OCI-LY7 (cell line): Measurements from ENCODE around the gene TAS2R10. TPM values are rescaled to one million over a fixed set of nuclear protein-coding genes. Genes with fewer than 3 reads are reported as not detected.

Source experiments
- Bru-seq: library from RNA; stranded (reverse); fragments of 400-500 nt; gene quantifications from one replicate; lab custom pipeline; 2021; lab: Mats Ljungman, UMichigan
- BruChase-seq, 2 experiments: library from RNA; stranded (reverse); fragments of 400-500 nt; gene quantifications; one replicate each; lab custom pipeline; 2021; lab: Mats Ljungman, UMichigan
- BruUV-seq: library from RNA; stranded (reverse); fragments of 400-500 nt; replicated peaks from 2 replicates; lab custom pipeline; 2021; lab: Mats Ljungman, UMichigan
- CTCF ChIA-PET: fragments of 300-600 bp; sonication (Branson Sonifier 250); formaldehyde crosslinking; loops from one replicate; lab custom pipeline; 2022; ENCODE audit warnings: antibody characterized with exemption; ENCODE audit not compliant: unreplicated experiment; lab: Charles Lee
- POLR2A ChIA-PET: fragments of 300-600 bp; sonication (Branson Sonifier 250); formaldehyde crosslinking; loops from one replicate; lab custom pipeline; 2022; ENCODE audit warnings: antibody characterized with exemption; lab: Charles Lee
- DNase-seq: peaks from one replicate; pipeline ENCODE4 v3.0.0-alpha.2; 2015; ENCODE audit warnings: low spot score
- H2AFZ ChIP-seq: fragments of 200-600 bp; sonication (generic), shearing (Covaris generic); 2 replicates; pipeline ENCODE4 v1.6.1; 2014; ENCODE audit warnings: mild to moderate bottlenecking, antibody characterized with exemption, low read length, moderate library complexity
- H3K27ac ChIP-seq: fragments of 200-600 bp; sonication (generic); 2 replicates; pipeline ENCODE4 v1.5.1; 2014; ENCODE audit warnings: mixed run types, low read depth, mild to moderate bottlenecking, moderate library complexity, low read length, inconsistent platforms; ENCODE audit not compliant: poor library complexity, severe bottlenecking
- H3K36me3 ChIP-seq: fragments of 200-600 bp; sonication (generic); 2 replicates; pipeline ENCODE4 v1.6.1; 2014; ENCODE audit warnings: mild to moderate bottlenecking, antibody characterized with exemption, low read length, moderate library complexity, mixed read lengths; ENCODE audit not compliant: insufficient read depth
- H3K4me1 ChIP-seq: fragments of 200-600 bp; sonication (generic); 2 replicates; pipeline ENCODE4 v1.5.1; 2014; ENCODE audit warnings: mild to moderate bottlenecking, low read length; ENCODE audit not compliant: insufficient read depth, poor library complexity, severe bottlenecking
- H3K4me2 ChIP-seq: fragments of 200-600 bp; sonication (generic); 2 replicates; pipeline ENCODE4 v1.6.1; 2014; ENCODE audit warnings: mild to moderate bottlenecking, low read length
- H3K4me3 ChIP-seq: fragments of 200-600 bp; sonication (generic); 2 replicates; pipeline ENCODE4 v1.5.1; 2014; ENCODE audit warnings: mild to moderate bottlenecking, low read depth, low read length; ENCODE audit not compliant: poor library complexity, severe bottlenecking
- H3K79me2 ChIP-seq: fragments of 200-600 bp; sonication (generic); 2 replicates; pipeline ENCODE4 v1.6.1; 2016; ENCODE audit warnings: low read depth, mild to moderate bottlenecking, low read length, moderate library complexity, mixed read lengths; ENCODE audit not compliant: insufficient read depth
- H3K9me2 ChIP-seq: fragments of 200-600 bp; sonication (generic); 2 replicates; pipeline ENCODE4 v1.6.1; 2016; ENCODE audit warnings: mild to moderate bottlenecking, low read length, mixed read lengths; ENCODE audit not compliant: insufficient read depth
- H3K9me3 ChIP-seq: fragments of 200-600 bp; sonication (generic); 2 replicates; pipeline ENCODE4 v1.6.1; 2014; ENCODE audit warnings: mild to moderate bottlenecking, mixed run types, low read length, mixed read lengths
- H4K20me1 ChIP-seq: fragments of 200-600 bp; sonication (generic); 2 replicates; pipeline ENCODE4 v1.6.1; 2014; ENCODE audit warnings: mild to moderate bottlenecking, antibody characterized with exemption, low read length, moderate library complexity, mixed read lengths; ENCODE audit not compliant: insufficient read depth
- EZH2phosphoT487 ChIP-seq: fragments of 200-600 bp; sonication (generic); IDR thresholded peaks from 2 replicates; pipeline ENCODE4 v1.6.1; 2018; ENCODE audit warnings: low read depth, borderline replicate concordance, mild to moderate bottlenecking, mixed run types, antibody characterized with exemption, low read length, moderate library complexity, mixed read lengths
- intact Hi-C: fragments of 100-400 bp; cut with micrococcal nuclease; formaldehyde crosslinking; loops from one replicate; pipeline ENCODE4 v1.10.0; 2022; ENCODE audit not compliant: unreplicated experiment
- long read RNA-seq: library from polyadenylated mRNA; stranded (forward); transcript quantifications from one replicate; pipeline ENCODE4 v2.0.0, GENCODE V29; 2022
- total RNA-seq, 2 experiments: library from RNA; depleted of rRNA in 1 of 2; stranded (reverse); fragments of >200 nt in 1 of 2; shearing (Covaris generic) in 1 of 2; gene quantifications; 2 replicates each; pipeline ENCODE4 v1.2.3, GENCODE V29; 2014 to 2022
- TF ChIP-seq, protein P1 (sequence below): fragments of 200-600 bp; sonication (generic); conservative IDR thresholded peaks from 2 replicates; pipeline ENCODE4 v1.5.1; 2014; ENCODE audit warnings: mild to moderate bottlenecking, antibody characterized with exemption, low read length, moderate library complexity, mixed read lengths

TAS2R10 gene, protein sequence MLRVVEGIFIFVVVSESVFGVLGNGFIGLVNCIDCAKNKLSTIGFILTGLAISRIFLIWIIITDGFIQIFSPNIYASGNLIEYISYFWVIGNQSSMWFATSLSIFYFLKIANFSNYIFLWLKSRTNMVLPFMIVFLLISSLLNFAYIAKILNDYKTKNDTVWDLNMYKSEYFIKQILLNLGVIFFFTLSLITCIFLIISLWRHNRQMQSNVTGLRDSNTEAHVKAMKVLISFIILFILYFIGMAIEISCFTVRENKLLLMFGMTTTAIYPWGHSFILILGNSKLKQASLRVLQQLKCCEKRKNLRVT
- total RNA-seq (2014; rRNA removed; shearing (Covaris generic)) (0.50 TPM in 1 of 2 replicates, not detected in the other), total RNA-seq (2022) (not detected in 2 replicates), Bru-seq, nascent RNA (percentile 28 among the genes with signal in this experiment), BruChase-seq, experiment 1, labeled RNA remaining after a 6-hour chase (percentile 33 among the genes with signal in this experiment), BruChase-seq, experiment 2, labeled RNA remaining after a 2-hour chase (percentile 47 among the genes with signal in this experiment)
- long read RNA-seq, result 0 reads

DNA sequence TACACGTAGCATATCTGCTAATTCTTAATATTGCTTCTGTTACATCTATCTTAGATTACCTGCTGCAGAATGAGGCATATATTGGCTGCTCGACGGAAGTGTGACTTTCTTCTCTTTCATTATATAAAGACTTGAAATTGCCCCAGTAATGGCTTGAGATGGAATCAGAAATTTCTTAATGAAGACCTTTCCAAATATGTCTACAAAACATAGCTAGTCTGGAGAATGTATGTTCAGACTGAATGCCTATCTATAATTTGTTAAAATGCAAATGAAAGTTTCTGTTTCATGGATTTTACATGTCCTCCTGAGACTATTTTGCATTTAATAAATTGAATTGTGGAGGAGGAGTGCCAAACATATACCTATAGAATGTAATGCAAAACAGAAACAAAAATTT lies at the start of gene TAS2R10:
TSS of gene TAS2R10 (minus strand) at position 101 of the 400 bp plus-strand sequence. CDS start at position 12, 89 bp downstream.
- no TSS peak for BruUV-seq

DNA sequence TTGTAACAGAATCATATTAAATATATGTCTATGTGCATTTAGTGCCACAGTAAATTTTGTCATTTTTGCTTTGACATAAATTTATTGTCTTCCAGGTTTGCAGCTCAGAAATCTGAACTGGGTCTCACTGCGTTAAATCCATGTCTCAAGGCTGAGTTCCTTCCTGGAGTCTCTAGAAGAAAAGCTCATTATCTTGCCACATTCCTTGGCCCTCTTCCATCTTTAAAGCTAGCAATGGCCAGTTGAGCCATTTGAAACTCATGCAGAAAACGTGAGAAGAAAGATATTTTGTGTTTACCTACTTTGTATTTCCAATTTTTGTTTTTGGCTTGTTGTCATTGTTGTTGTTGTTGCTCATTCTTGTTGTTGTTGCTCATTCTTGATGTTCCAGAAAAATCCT lies 47.2 kb upstream of the TAS2R10 start:
- Histone ChIP-seq H3K79me2 (no peaks in the 10 kb centered on the region), H3K9me3 (no peaks in the 10 kb centered on the region), H4K20me1 (no peaks in the 10 kb centered on the region), H3K4me3 (no peak overlapping the region), H3K27ac (no peak overlapping the region), H3K4me2 (no peak overlapping the region), H2AFZ (no peak overlapping the region), H3K4me1 (no peaks in the 10 kb centered on the region), H3K9me2 (no peaks in the 10 kb centered on the region), H3K36me3 (no peaks in the 10 kb centered on the region)
- no peak for TF ChIP-seq EZH2phosphoT487
- TF ChIP-seq, protein P1, sequence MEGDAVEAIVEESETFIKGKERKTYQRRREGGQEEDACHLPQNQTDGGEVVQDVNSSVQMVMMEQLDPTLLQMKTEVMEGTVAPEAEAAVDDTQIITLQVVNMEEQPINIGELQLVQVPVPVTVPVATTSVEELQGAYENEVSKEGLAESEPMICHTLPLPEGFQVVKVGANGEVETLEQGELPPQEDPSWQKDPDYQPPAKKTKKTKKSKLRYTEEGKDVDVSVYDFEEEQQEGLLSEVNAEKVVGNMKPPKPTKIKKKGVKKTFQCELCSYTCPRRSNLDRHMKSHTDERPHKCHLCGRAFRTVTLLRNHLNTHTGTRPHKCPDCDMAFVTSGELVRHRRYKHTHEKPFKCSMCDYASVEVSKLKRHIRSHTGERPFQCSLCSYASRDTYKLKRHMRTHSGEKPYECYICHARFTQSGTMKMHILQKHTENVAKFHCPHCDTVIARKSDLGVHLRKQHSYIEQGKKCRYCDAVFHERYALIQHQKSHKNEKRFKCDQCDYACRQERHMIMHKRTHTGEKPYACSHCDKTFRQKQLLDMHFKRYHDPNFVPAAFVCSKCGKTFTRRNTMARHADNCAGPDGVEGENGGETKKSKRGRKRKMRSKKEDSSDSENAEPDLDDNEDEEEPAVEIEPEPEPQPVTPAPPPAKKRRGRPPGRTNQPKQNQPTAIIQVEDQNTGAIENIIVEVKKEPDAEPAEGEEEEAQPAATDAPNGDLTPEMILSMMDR, result no peak
- ChIA-PET CTCF (no interaction called here), POLR2A (interaction anchor here (0.6 kb wide), 1 partner anchor 19 kb away, joined by 3 read pairs; no protein-coding TSS in a partner anchor)
- intact Hi-C loops, result no loop called here
- no TSS peak for BruUV-seq
- no peak for DNase-seq

More for the DNA sequence above, at the start of gene TAS2R10:
- Histone ChIP-seq H3K4me3 (no peak within 1 kb of the TSS), H3K79me2 (no peaks in the 10 kb centered on the region), H3K4me1 (no peaks in the 10 kb centered on the region), H3K9me3 (no peaks in the 10 kb centered on the region), H4K20me1 (no peaks in the 10 kb centered on the region), H3K4me2 (no peak within 1 kb of the TSS), H3K27ac (no peak within 1 kb of the TSS), H3K36me3 (no peaks in the 10 kb centered on the region), H2AFZ (no peak within 1 kb of the TSS), H3K9me2 (no peaks in the 10 kb centered on the region)
- DNase-seq, result no peak
- CTCF ChIA-PET, result no interaction called here
- TF ChIP-seq, protein P1, result no peak
- TF ChIP-seq EZH2phosphoT487, result no peak
- intact Hi-C loops, result no loop called here
- POLR2A ChIA-PET, result interaction anchor here (0.6 to 1.4 kb wide), 2 partner anchors 12 to 696 kb away, joined by 3 to 5 read pairs; partner anchors contain the start of gene CLEC7A
